ENCODE results near the gene PICK1. TPM values are rescaled to one million over a fixed set of nuclear protein-coding genes. Genes with fewer than 3 reads are reported as not detected.

Gene PICK1
- total RNA-seq, 2 experiments from 2014 or later: 21.2 to 25.6 TPM

GRCh38 chr22:38073150-38074130, 16.2 kb downstream of the PICK1 start:
- no peak for TF ChIP-seq CTCF (IDR thresholded peaks at IDR 0.05)
- Histone ChIP-seq H3K27ac (ENCODE audit: low read depth in 1 of 2, low read length in 2 of 2) (no peak overlapping the region), H3K4me3 (ENCODE audit: low read length) (no peak overlapping the region), H3K9me3 (ENCODE audit: control insufficient read depth in 1 of 2, insufficient read depth in 1 of 2, low read length in 2 of 2) (no peaks in the 10 kb centered on the region), H3K36me3 (ENCODE audit: insufficient read depth, low read length) (peaks cover 57% of the 10 kb centered on the region), H3K27me3 (ENCODE audit: control insufficient read depth in 1 of 2, insufficient read depth in 2 of 2, low read length in 2 of 2) (no peaks in the 10 kb centered on the region), H3K4me1 (ENCODE audit: insufficient read depth, low read length) (no peaks in the 10 kb centered on the region)
- DNase-seq: no peak
- Mint-ChIP-seq H3K27me3 (no peaks in the 10 kb centered on the region), H3K36me3 (ENCODE audit: low read depth) (peaks cover 38% of the 10 kb centered on the region), H3K27ac (no peak overlapping the region), H3K4me1 (ENCODE audit: low read depth) (no peaks in the 10 kb centered on the region), H3K9me3 (no peaks in the 10 kb centered on the region), H3K4me3 (no peak overlapping the region)
- ChIA-PET POLR2A (no interaction called here), CTCF (no interaction called here)
- ATAC-seq (ENCODE audit: poor library complexity): no peak
- intact Hi-C loops (cut with DNase I, micrococcal nuclease): no loop called here

GRCh38 chr22:38074181-38075104, 17.2 kb downstream of the PICK1 start:
- Mint-ChIP-seq H3K27me3 (peaks cover 2% of the 10 kb centered on the region), H3K4me1 (ENCODE audit: low read depth) (no peaks in the 10 kb centered on the region), H3K9me3 (no peaks in the 10 kb centered on the region), H3K36me3 (ENCODE audit: low read depth) (peaks cover 38% of the 10 kb centered on the region), H3K4me3 (no peak overlapping the region), H3K27ac (no peak overlapping the region)
- DNase-seq: no peak
- H3K36me3 ChIP-seq (ENCODE audit: insufficient read depth, low read length): peaks cover 51% of the 10 kb centered on the region
- no peaks in the 10 kb centered on the region for H3K4me1 ChIP-seq (ENCODE audit: insufficient read depth, low read length)
- CTCF ChIA-PET: no interaction called here
- H3K27ac ChIP-seq (ENCODE audit: low read depth in 1 of 2, low read length in 2 of 2): no peak overlapping the region
- no peaks in the 10 kb centered on the region for H3K27me3 ChIP-seq (ENCODE audit: control insufficient read depth in 1 of 2, insufficient read depth in 2 of 2, low read length in 2 of 2)
- no peak overlapping the region for H3K4me3 ChIP-seq (ENCODE audit: low read length)
- no peak for TF ChIP-seq CTCF (IDR thresholded peaks at IDR 0.05)
- intact Hi-C loops (cut with DNase I, micrococcal nuclease): no loop called here
- no peaks in the 10 kb centered on the region for H3K9me3 ChIP-seq (ENCODE audit: control insufficient read depth in 1 of 2, insufficient read depth in 1 of 2, low read length in 2 of 2)
- POLR2A ChIA-PET: no interaction called here
- ATAC-seq (ENCODE audit: poor library complexity): no peak

GRCh38 chr22:38075105-38075825, 18.1 kb downstream of the PICK1 start:
- TF ChIP-seq CTCF (IDR thresholded peaks at IDR 0.05): no peak
- no peaks in the 10 kb centered on the region for H3K9me3 ChIP-seq (ENCODE audit: control insufficient read depth in 1 of 2, insufficient read depth in 1 of 2, low read length in 2 of 2)
- no peak overlapping the region for H3K4me3 ChIP-seq (ENCODE audit: low read length)
- H3K27ac ChIP-seq (ENCODE audit: low read depth in 1 of 2, low read length in 2 of 2): no peak overlapping the region
- H3K36me3 ChIP-seq (ENCODE audit: insufficient read depth, low read length): peaks cover 45% of the 10 kb centered on the region
- H3K4me3 Mint-ChIP-seq: no peak overlapping the region
- peaks cover 10% of the 10 kb centered on the region for H3K27me3 Mint-ChIP-seq
- no peaks in the 10 kb centered on the region for H3K9me3 Mint-ChIP-seq
- ChIA-PET POLR2A (no interaction called here), CTCF (no interaction called here)
- DNase-seq (no peak), ATAC-seq (ENCODE audit: poor library complexity) (no peak)
- intact Hi-C loops (cut with DNase I, micrococcal nuclease): no loop called here
- H3K36me3 Mint-ChIP-seq (ENCODE audit: low read depth): peaks cover 32% of the 10 kb centered on the region
- H3K4me1 Mint-ChIP-seq (ENCODE audit: low read depth): peaks cover 3% of the 10 kb centered on the region
- no peaks in the 10 kb centered on the region for H3K4me1 ChIP-seq (ENCODE audit: insufficient read depth, low read length)
- H3K27ac Mint-ChIP-seq: no peak overlapping the region
- H3K27me3 ChIP-seq (ENCODE audit: control insufficient read depth in 1 of 2, insufficient read depth in 2 of 2, low read length in 2 of 2): peaks cover 0 to 3% of the 10 kb centered on the region in 2 experiments
